GM13976 (cell line): Measurements from ENCODE around the gene PPP2R5A.

Experiments used
- DNase-seq: peaks from one replicate; pipeline ENCODE4 v3.0.0; 2012; ENCODE audit warnings: low spot score
- CTCF ChIP-seq: IDR thresholded peaks from 2 replicates; pipeline ENCODE4 v1.5.1; 2012; ENCODE audit warnings: borderline replicate concordance, mild to moderate bottlenecking; ENCODE audit not compliant: insufficient read depth; ENCODE audit errors: extremely low read depth, missing control alignments, control extremely low read depth
- in situ Hi-C: fragments of 300-500 bp; cut with MboI; formaldehyde crosslinking; loops from one replicate; pipeline ENCODE4 v1.12.0; 2022; ENCODE audit warnings: low sequenced_read_pairs, mixed read lengths, inconsistent platforms; ENCODE audit not compliant: unreplicated experiment

The PPP2R5A gene

GRCh38 chr1:212354464-212354863 is 69.3 kb downstream of the PPP2R5A start:
- in situ Hi-C loops, result loop anchor here (25.0 kb wide), 2 partner anchors 292 to 667 kb away; partner anchors contain the start of gene NEK2
- DNase-seq, result no peak
- no peak for TF ChIP-seq CTCF

- no peak for TF ChIP-seq CTCF
- no peak for DNase-seq
- in situ Hi-C loops, result loop anchor here (25.0 kb wide), 2 partner anchors 293 to 668 kb away; partner anchors contain the start of gene NEK2
Observed at GRCh38 chr1:212355230-212355969, 70.2 kb downstream of the PPP2R5A start.

GRCh38 chr1:212359794-212360479 is 74.7 kb downstream of the PPP2R5A start:
- no peak for DNase-seq
- no peak for TF ChIP-seq CTCF
- in situ Hi-C loops, result loop anchor here (25.0 kb wide), 2 partner anchors 298 to 673 kb away; partner anchors contain the start of gene NEK2

- DNase-seq, result no peak
- no peak for TF ChIP-seq CTCF
- in situ Hi-C loops, result loop anchor here (25.0 kb wide), 2 partner anchors 303 to 678 kb away; partner anchors contain the start of gene NEK2
Observed at GRCh38 chr1:212364985-212365384, 79.8 kb downstream of the PPP2R5A start.

GRCh38 chr1:212366901-212367300 is 81.7 kb downstream of the PPP2R5A start:
- no peak for DNase-seq
- in situ Hi-C loops, result loop anchor here (25.0 kb wide), 2 partner anchors 305 to 680 kb away; partner anchors contain the start of gene NEK2
- no peak for TF ChIP-seq CTCF

GRCh38 chr1:212367474-212368072 is 82.4 kb downstream of the PPP2R5A start:
- in situ Hi-C loops, result loop anchor here (25.0 kb wide), 2 partner anchors 305 to 680 kb away; partner anchors contain the start of gene NEK2
- DNase-seq, result no peak

More at GRCh38 chr1:212367474-212368072, 82.4 kb downstream of the PPP2R5A start:
- TF ChIP-seq CTCF, result no peak
